H9 (cell line): ENCODE results near the gene FGF12. TPM values are rescaled to one million over a fixed set of nuclear protein-coding genes. Genes with fewer than 3 reads are reported as not detected.

ENCODE experiments used
- DNase-seq: peaks from one replicate; pipeline ENCODE4 v3.0.0-alpha.2; 2017
- H2AFZ ChIP-seq: one replicate; pipeline ENCODE4 v1.6.1; 2013; ENCODE audit warnings: mild to moderate bottlenecking, low read length, control low read depth, moderate library complexity
- H2AK5ac ChIP-seq: 2 replicates; pipeline ENCODE4 v1.6.1; 2013; ENCODE audit warnings: low read length, control low read depth, mixed read lengths; ENCODE audit not compliant: insufficient read length
- H2BK120ac ChIP-seq: one replicate; pipeline ENCODE4 v1.6.1; 2013; ENCODE audit warnings: low read depth, mild to moderate bottlenecking, low read length, control low read depth, inconsistent platforms; ENCODE audit not compliant: poor library complexity, severe bottlenecking
- H2BK12ac ChIP-seq: 2 replicates; pipeline ENCODE4 v1.6.1; 2013; ENCODE audit warnings: low read length, control low read depth, mixed read lengths, low read depth; ENCODE audit not compliant: insufficient read length
- H2BK15ac ChIP-seq: 2 replicates; pipeline ENCODE4 v1.6.1; 2013; ENCODE audit warnings: low read depth, low read length, control low read depth
- H2BK20ac ChIP-seq: one replicate; pipeline ENCODE4 v1.6.1; 2013; ENCODE audit warnings: low read depth, mild to moderate bottlenecking, low read length, control low read depth, inconsistent platforms; ENCODE audit not compliant: poor library complexity, severe bottlenecking
- H2BK5ac ChIP-seq: 2 replicates; pipeline ENCODE4 v1.6.1; 2013; ENCODE audit warnings: low read length, control low read depth, mixed read lengths; ENCODE audit not compliant: insufficient read length
- H3K14ac ChIP-seq: 2 replicates; pipeline ENCODE4 v1.6.1; 2013; ENCODE audit warnings: low read length, control low read depth; ENCODE audit not compliant: insufficient read depth
- H3K18ac ChIP-seq: 2 replicates; pipeline ENCODE4 v1.6.1; 2013; ENCODE audit warnings: low read depth, mild to moderate bottlenecking, mixed read lengths, low read length, control low read depth; ENCODE audit not compliant: insufficient read length
- H3K23ac ChIP-seq: 2 replicates; pipeline ENCODE4 v1.6.1; 2013; ENCODE audit warnings: low read length, control low read depth, mixed read lengths, low read depth; ENCODE audit not compliant: insufficient read length
- H3K23me2 ChIP-seq: 2 replicates; pipeline ENCODE4 v1.6.1; 2013; ENCODE audit warnings: low read depth, mild to moderate bottlenecking, mixed read lengths, low read length, control low read depth; ENCODE audit not compliant: insufficient read length, poor library complexity, severe bottlenecking
- H3K27ac ChIP-seq: 2 replicates; pipeline ENCODE4 v1.5.1; 2013; ENCODE audit warnings: low read length, control low read depth, mixed read lengths, low read depth; ENCODE audit not compliant: insufficient read length
- H3K27me3 ChIP-seq: 2 replicates; pipeline ENCODE4 v1.6.1; 2013; ENCODE audit warnings: low read length, control low read depth, inconsistent platforms; ENCODE audit not compliant: insufficient read depth
- H3K4ac ChIP-seq: 2 replicates; pipeline ENCODE4 v1.6.1; 2013; ENCODE audit warnings: low read depth, mild to moderate bottlenecking, control low read depth, inconsistent platforms, low read length, moderate library complexity
- H3K4me1 ChIP-seq: 2 replicates; pipeline ENCODE4 v1.6.1; 2013; ENCODE audit warnings: low read length, control low read depth, inconsistent platforms; ENCODE audit not compliant: insufficient read depth
- H3K4me2 ChIP-seq: 2 replicates; pipeline ENCODE4 v1.6.1; 2013; ENCODE audit warnings: low read length, control low read depth, mixed read lengths; ENCODE audit not compliant: insufficient read length, insufficient read depth
- H3K56ac ChIP-seq: 2 replicates; pipeline ENCODE4 v1.6.1; 2013; ENCODE audit warnings: low read depth, mild to moderate bottlenecking, mixed read lengths, low read length, control low read depth; ENCODE audit not compliant: insufficient read length
- H3K79me1 ChIP-seq: 2 replicates; pipeline ENCODE4 v1.6.1; 2013; ENCODE audit warnings: low read depth, mild to moderate bottlenecking, moderate library complexity, low read length, control low read depth, inconsistent platforms; ENCODE audit not compliant: insufficient read depth, poor library complexity, severe bottlenecking
- H3K79me2 ChIP-seq: 2 replicates; pipeline ENCODE4 v1.6.1; 2013; ENCODE audit warnings: low read length, control low read depth, inconsistent platforms; ENCODE audit not compliant: insufficient read depth
- H3K9ac ChIP-seq: 2 replicates; pipeline ENCODE4 v1.6.1; 2013; ENCODE audit warnings: low read length, control low read depth, mixed read lengths; ENCODE audit not compliant: insufficient read length; ENCODE audit errors: extremely low read depth
- H3K9me3 ChIP-seq: one replicate; pipeline ENCODE4 v1.6.1; 2013; ENCODE audit warnings: low read depth, low read length, inconsistent platforms; ENCODE audit not compliant: control insufficient read depth
- H3T11ph ChIP-seq: one replicate; pipeline ENCODE4 v1.6.1; 2013; ENCODE audit warnings: mild to moderate bottlenecking, low read length, control low read depth, inconsistent platforms
- H4K20me1 ChIP-seq: one replicate; pipeline ENCODE4 v1.6.1; 2013; ENCODE audit not compliant: control insufficient read depth, insufficient read length, insufficient read depth
- H4K5ac ChIP-seq: 2 replicates; pipeline ENCODE4 v1.6.1; 2013; ENCODE audit warnings: low read depth, mild to moderate bottlenecking, mixed read lengths, low read length, control low read depth; ENCODE audit not compliant: insufficient read length
- H4K8ac ChIP-seq: replicated peaks from 2 replicates; pipeline ENCODE4 v1.6.1; 2013; ENCODE audit warnings: low read length, control low read depth, mixed read lengths, low read depth; ENCODE audit not compliant: insufficient read length
- H4K91ac ChIP-seq: 2 replicates; pipeline ENCODE4 v1.6.1; 2013; ENCODE audit warnings: low read depth, mild to moderate bottlenecking, moderate library complexity, mixed read lengths, low read length, control low read depth; ENCODE audit not compliant: insufficient read length
- H3K27ac Mint-ChIP-seq, 3 experiments: 2 replicates in 2 of 3; 3 replicates in 1 of 3; pipeline ENCODE4 v1.8.0; 2020 to 2021; ENCODE audit warnings: mixed read lengths in 3 of 3, mild to moderate bottlenecking in 1 of 3, moderate library complexity in 1 of 3
- H3K27me3 Mint-ChIP-seq: 2 replicates; pipeline ENCODE4 v1.8.0; 2021; ENCODE audit warnings: low read depth, mild to moderate bottlenecking, moderate library complexity, mixed read lengths
- H3K36me3 Mint-ChIP-seq, 3 experiments: 2 replicates in 2 of 3; 3 replicates in 1 of 3; pipeline ENCODE4 v1.8.0; 2020 to 2021; ENCODE audit warnings: low read depth in 3 of 3, mixed read lengths in 3 of 3; ENCODE audit not compliant: insufficient read depth in 1 of 3
- H3K4me1 Mint-ChIP-seq, 2 experiments: 2 replicates each; pipeline ENCODE4 v1.8.0; 2020; ENCODE audit warnings: mixed read lengths in 2 of 2
- H3K4me3 Mint-ChIP-seq, 2 experiments: 2 replicates in 1 of 2; 3 replicates in 1 of 2; pipeline ENCODE4 v1.8.0; 2020 to 2021; ENCODE audit warnings: mild to moderate bottlenecking in 2 of 2, mixed read lengths in 2 of 2, moderate library complexity in 1 of 2
- H3K9me3 Mint-ChIP-seq, 2 experiments: 2 replicates in 1 of 2; 3 replicates in 1 of 2; pipeline ENCODE4 v1.8.0; 2020; ENCODE audit warnings: mild to moderate bottlenecking in 2 of 2, mixed read lengths in 2 of 2, moderate library complexity in 1 of 2
- WGBS: extraction: QIAGEN DNeasy Blood & Tissue Kit; methylation state at CpG from one replicate; pipeline ENCODE4 v1.1.7; 2013; ENCODE audit warnings: missing lambda C conversion rate, low lambda C conversion rate, mixed read lengths; ENCODE audit not compliant: insufficient read length; ENCODE audit errors: extremely low coverage; 5-methylcytosine and 5-hydroxymethylcytosine counted together
- total RNA-seq: library from RNA; stranded (reverse); gene quantifications from 2 replicates; pipeline ENCODE4 v1.2.1, GENCODE V29; 2021
- TF ChIP-seq, protein P1 (sequence below): fragments of 200-600 bp; sonication (generic); conservative IDR thresholded peaks from 3 replicates; pipeline ENCODE4 v1.8.0; 2021; ENCODE audit warnings: antibody characterized with exemption, mild to moderate bottlenecking

FGF12 gene
- total RNA-seq, 1 experiment from 2014 or later, result 5.6 TPM

DNA sequence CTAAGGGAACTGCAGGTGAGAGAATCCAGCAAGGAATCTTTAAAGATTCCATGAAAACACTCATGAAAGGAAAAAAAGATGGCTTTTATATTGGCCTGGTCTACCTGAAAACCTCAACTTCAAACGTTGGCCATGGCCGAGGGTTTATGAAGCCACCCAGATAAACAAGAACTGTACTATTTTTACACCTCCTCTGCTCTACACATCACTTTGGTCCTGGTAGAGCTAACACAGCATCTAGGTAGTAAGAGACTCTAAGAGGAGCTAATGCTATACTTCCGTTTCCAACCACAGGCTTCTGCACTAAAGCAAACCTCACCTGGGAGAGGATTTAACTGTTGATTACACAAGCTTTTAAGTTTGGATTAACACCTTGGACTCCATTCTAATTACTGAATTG lies 466.2 kb downstream of the FGF12 start:
- Mint-ChIP-seq H3K27ac (peak overlapping the region; percentile 30 to 88 (median 36); a peak in 4 of 7 replicates), H3K36me3 (no peaks in the 10 kb centered on the region), H3K9me3 (no peaks in the 10 kb centered on the region), H3K27me3 (no peaks in the 10 kb centered on the region), H3K4me1 (peaks cover 4 to 6% of the 10 kb centered on the region in 2 experiments; a peak in 3 of 4 replicates), H3K4me3 (no peak overlapping the region)
- Histone ChIP-seq H2BK5ac (no peak overlapping the region), H4K8ac (no peak overlapping the region), H3K79me2 (no peaks in the 10 kb centered on the region), H3K9ac (no peak overlapping the region), H3K79me1 (no peaks in the 10 kb centered on the region), H3T11ph (no peak overlapping the region), H4K5ac (no peak overlapping the region), H3K4me1 (no peaks in the 10 kb centered on the region), H3K4me2 (no peak overlapping the region), H4K20me1 (no peaks in the 10 kb centered on the region), H3K4ac (no peak overlapping the region), H2BK15ac (no peak overlapping the region), H2AFZ (no peak overlapping the region), H3K23me2 (no peaks in the 10 kb centered on the region), H3K14ac (no peak overlapping the region), H3K18ac (no peak overlapping the region), H2BK12ac (no peak overlapping the region), H4K91ac (no peak overlapping the region), H3K9me3 (no peaks in the 10 kb centered on the region), H3K27me3 (no peaks in the 10 kb centered on the region), H2BK20ac (no peak overlapping the region), H2BK120ac (no peak overlapping the region), H3K23ac (no peak overlapping the region), H2AK5ac (no peak overlapping the region), H3K27ac (no peak overlapping the region), H3K56ac (no peak overlapping the region)
- WGBS, result no CpG with 5 or more reads among the region's 3 CpGs
- TF ChIP-seq, protein P1, sequence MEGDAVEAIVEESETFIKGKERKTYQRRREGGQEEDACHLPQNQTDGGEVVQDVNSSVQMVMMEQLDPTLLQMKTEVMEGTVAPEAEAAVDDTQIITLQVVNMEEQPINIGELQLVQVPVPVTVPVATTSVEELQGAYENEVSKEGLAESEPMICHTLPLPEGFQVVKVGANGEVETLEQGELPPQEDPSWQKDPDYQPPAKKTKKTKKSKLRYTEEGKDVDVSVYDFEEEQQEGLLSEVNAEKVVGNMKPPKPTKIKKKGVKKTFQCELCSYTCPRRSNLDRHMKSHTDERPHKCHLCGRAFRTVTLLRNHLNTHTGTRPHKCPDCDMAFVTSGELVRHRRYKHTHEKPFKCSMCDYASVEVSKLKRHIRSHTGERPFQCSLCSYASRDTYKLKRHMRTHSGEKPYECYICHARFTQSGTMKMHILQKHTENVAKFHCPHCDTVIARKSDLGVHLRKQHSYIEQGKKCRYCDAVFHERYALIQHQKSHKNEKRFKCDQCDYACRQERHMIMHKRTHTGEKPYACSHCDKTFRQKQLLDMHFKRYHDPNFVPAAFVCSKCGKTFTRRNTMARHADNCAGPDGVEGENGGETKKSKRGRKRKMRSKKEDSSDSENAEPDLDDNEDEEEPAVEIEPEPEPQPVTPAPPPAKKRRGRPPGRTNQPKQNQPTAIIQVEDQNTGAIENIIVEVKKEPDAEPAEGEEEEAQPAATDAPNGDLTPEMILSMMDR, result no peak
- no peak for DNase-seq
